Measurements from ENCODE around the gene CERT1.
A peak's percentile ranks its signal among the peaks of the same experiment; 100 is the strongest.

The CERT1 gene

GRCh38 chr5:75460942-75461610 is 50.4 kb downstream of the CERT1 start:
- Mint-ChIP-seq H3K4me1 (peaks cover 9% of the 10 kb centered on the region), H3K4me3 (no peak overlapping the region), H3K9me3 (peaks cover 2% of the 10 kb centered on the region), H3K36me3 (ENCODE audit: low read depth) (peaks cover 29% of the 10 kb centered on the region), H3K27ac (peak overlapping the region in 1 of 3 experiments; percentile 1), H3K27me3 (ENCODE audit: low read depth) (no peaks in the 10 kb centered on the region)
- TF ChIP-seq CTCF (IDR thresholded peaks at IDR 0.05; ENCODE audit: unreplicated experiment in 3 of 3), result no peak

GRCh38 chr5:75460532-75460931 is 50.9 kb downstream of the CERT1 start:
- no peaks in the 10 kb centered on the region for H3K27me3 Mint-ChIP-seq (ENCODE audit: low read depth)
- peak overlapping the region in 1 of 3 experiments; percentile 1 for H3K27ac Mint-ChIP-seq
- H3K4me3 Mint-ChIP-seq, result no peak overlapping the region
- peaks cover 2% of the 10 kb centered on the region for H3K9me3 Mint-ChIP-seq
- H3K36me3 Mint-ChIP-seq (ENCODE audit: low read depth), result peaks cover 32% of the 10 kb centered on the region
- H3K4me1 Mint-ChIP-seq, result peaks cover 9% of the 10 kb centered on the region
- TF ChIP-seq CTCF (IDR thresholded peaks at IDR 0.05; ENCODE audit: unreplicated experiment in 3 of 3), result no peak

- Mint-ChIP-seq H3K4me1 (no peaks in the 10 kb centered on the region), H3K27me3 (ENCODE audit: low read depth) (no peaks in the 10 kb centered on the region), H3K27ac (no peak overlapping the region), H3K4me3 (no peak overlapping the region), H3K9me3 (peaks cover 2% of the 10 kb centered on the region), H3K36me3 (ENCODE audit: low read depth) (peaks cover 47% of the 10 kb centered on the region)
- no peak for TF ChIP-seq CTCF (IDR thresholded peaks at IDR 0.05; ENCODE audit: unreplicated experiment in 3 of 3)
Measured at GRCh38 chr5:75457691-75458090, 53.7 kb downstream of the CERT1 start.

- Mint-ChIP-seq H3K4me1 (no peaks in the 10 kb centered on the region), H3K4me3 (no peak overlapping the region), H3K36me3 (ENCODE audit: low read depth) (peaks cover 43% of the 10 kb centered on the region), H3K9me3 (no peaks in the 10 kb centered on the region), H3K27me3 (ENCODE audit: low read depth) (no peaks in the 10 kb centered on the region), H3K27ac (no peak overlapping the region)
- no peak for TF ChIP-seq CTCF (IDR thresholded peaks at IDR 0.05; ENCODE audit: unreplicated experiment in 3 of 3)
Measured at GRCh38 chr5:75457161-75457560, 54.3 kb downstream of the CERT1 start.

GRCh38 chr5:75450069-75450468 is 61.4 kb downstream of the CERT1 start:
- Mint-ChIP-seq H3K4me1 (no peaks in the 10 kb centered on the region), H3K27me3 (ENCODE audit: low read depth) (no peaks in the 10 kb centered on the region), H3K4me3 (no peak overlapping the region), H3K9me3 (peaks cover 34% of the 10 kb centered on the region), H3K36me3 (ENCODE audit: low read depth) (peaks cover 70% of the 10 kb centered on the region), H3K27ac (no peak overlapping the region)
- no peak for TF ChIP-seq CTCF (IDR thresholded peaks at IDR 0.05; ENCODE audit: unreplicated experiment in 3 of 3)

GRCh38 chr5:75446068-75446467 is 65.4 kb downstream of the CERT1 start:
- TF ChIP-seq CTCF (IDR thresholded peaks at IDR 0.05; ENCODE audit: unreplicated experiment in 3 of 3), result no peak
- Mint-ChIP-seq H3K36me3 (ENCODE audit: low read depth) (peaks cover 83% of the 10 kb centered on the region), H3K9me3 (peaks cover 62% of the 10 kb centered on the region), H3K27ac (no peak overlapping the region), H3K27me3 (ENCODE audit: low read depth) (no peaks in the 10 kb centered on the region), H3K4me3 (no peak overlapping the region), H3K4me1 (no peaks in the 10 kb centered on the region)
